GM12878 (cell line): ENCODE measurements around the gene OSBPL10. TPM values are rescaled to one million over a fixed set of nuclear protein-coding genes. Genes with fewer than 3 reads are reported as not detected.
A peak's percentile ranks its signal among the peaks of the same experiment; 100 is the strongest.

Source experiments
- CBFB ChIP-seq: IDR thresholded peaks from 2 replicates; pipeline ENCODE4 v1.6.1; 2016; ENCODE audit warnings: antibody characterized with exemption, low read depth
- CEBPZ ChIP-seq: fragments of 150-350 bp; IDR thresholded peaks from 2 replicates; pipeline ENCODE4 v1.6.1; 2016; ENCODE audit warnings: low read depth, low read length
- CTCF ChIP-seq, 3 experiments: IDR thresholded peaks in 2 of 3; conservative IDR thresholded peaks in 1 of 3; 2 replicates each; pipeline ENCODE4 v1.5.1; 2011; ENCODE audit warnings: low read depth in 3 of 3, low read length in 3 of 3, mild to moderate bottlenecking in 3 of 3, control low read depth in 2 of 3, moderate library complexity in 2 of 3, inconsistent platforms in 1 of 3, mixed read lengths in 1 of 3; ENCODE audit not compliant: control insufficient read depth in 2 of 3, insufficient read depth in 1 of 3; ENCODE audit errors: extremely low read depth in 1 of 3
- DPF2 ChIP-seq: fragments of 450-650 bp; IDR thresholded peaks from 2 replicates; pipeline ENCODE4 v1.6.1; 2017; ENCODE audit warnings: mild to moderate bottlenecking
- EED ChIP-seq: sonication (generic); IDR thresholded peaks from 2 replicates; pipeline ENCODE4 v1.6.1; 2016; ENCODE audit warnings: antibody characterized with exemption, low read depth
- EP300 ChIP-seq, 2 experiments: fragments of 150-350 bp in 1 of 2; IDR thresholded peaks; 2 replicates each; pipeline ENCODE4 v1.6.1; 2011 to 2012; ENCODE audit warnings: low read depth in 2 of 2, low read length in 2 of 2, borderline replicate concordance in 1 of 2, improper control_type of control experiment in 1 of 2, inconsistent platforms in 1 of 2; ENCODE audit not compliant: control insufficient read depth in 1 of 2
- ETV6 ChIP-seq, 2 experiments: fragments of 450-650 bp in 1 of 2; IDR thresholded peaks in 1 of 2; conservative IDR thresholded peaks in 1 of 2; 2 replicates each; pipeline ENCODE4 v1.6.1; 2014; ENCODE audit warnings: antibody characterized with exemption in 1 of 2, borderline replicate concordance in 1 of 2, low read depth in 1 of 2, mild to moderate bottlenecking in 1 of 2, moderate library complexity in 1 of 2
- HDAC2 ChIP-seq: fragments of 200-600 bp; sonication (generic); IDR thresholded peaks from 2 replicates; pipeline ENCODE4 v1.6.1; 2017
- HDAC6 ChIP-seq: fragments of 200-600 bp; sonication (generic); IDR thresholded peaks from one replicate; pipeline ENCODE4 v1.8.0; 2017; ENCODE audit warnings: antibody characterized with exemption; ENCODE audit not compliant: unreplicated experiment
- IKZF2 ChIP-seq, 2 experiments: fragments of 450-650 bp; IDR thresholded peaks; 2 replicates each; pipeline ENCODE4 v1.6.1; 2017; ENCODE audit warnings: mild to moderate bottlenecking in 2 of 2, moderate library complexity in 2 of 2
- IRF4 ChIP-seq: IDR thresholded peaks from 2 replicates; pipeline ENCODE4 v1.6.1; 2011; ENCODE audit warnings: low read depth, low read length
- JUNB ChIP-seq: IDR thresholded peaks from 2 replicates; pipeline ENCODE4 v1.6.1; 2016; ENCODE audit warnings: antibody characterized with exemption, mild to moderate bottlenecking
- NR2F1 ChIP-seq: fragments of 450-650 bp; conservative IDR thresholded peaks from 2 replicates; pipeline ENCODE4 v1.6.1; 2017; ENCODE audit warnings: mild to moderate bottlenecking
- PBX3 ChIP-seq: IDR thresholded peaks from 2 replicates; pipeline ENCODE4 v1.6.1; 2011; ENCODE audit warnings: mild to moderate bottlenecking, low read depth, low read length, moderate library complexity; ENCODE audit not compliant: insufficient replicate concordance
- SIX5 ChIP-seq: IDR thresholded peaks from 2 replicates; pipeline ENCODE4 v1.6.1; 2011; ENCODE audit warnings: mild to moderate bottlenecking, low read depth, low read length, moderate library complexity; ENCODE audit not compliant: severe bottlenecking
- TCF12 ChIP-seq: IDR thresholded peaks from 2 replicates; pipeline ENCODE4 v1.6.1; 2011; ENCODE audit warnings: low read depth, mild to moderate bottlenecking, low read length
- USF2 ChIP-seq: IDR thresholded peaks from 2 replicates; pipeline ENCODE4 v1.6.1; 2011; ENCODE audit warnings: low read depth, low read length, improper control_type of control experiment, borderline replicate concordance
- ZBTB4 ChIP-seq: fragments of 450-650 bp; formaldehyde crosslinking; IDR thresholded peaks from 2 replicates; pipeline ENCODE4 v1.4.0; 2022; ENCODE audit warnings: mild to moderate bottlenecking, moderate library complexity
- polyA plus RNA-seq, 11 experiments: library from polyadenylated mRNA; depleted of rRNA in 4 of 11; unstranded in 6 of 11; stranded (reverse) in 5 of 11; fragments of >200 nt; fragmentation: Nextera tagmentation in 4 of 11; fragmentation: Illumina TruSeq in 1 of 11; extraction: Ambion mirVana in 4 of 11; extraction: Trizol in 1 of 11; gene quantifications; 1 replicate in 1 of 11; 2 replicates in 10 of 11; pipeline versions ENCODE4 v1.2.1 to v1.2.3, GENCODE V29; 2011 to 2016; ENCODE audit warnings: inconsistent platforms in 2 of 11, missing spikeins in 2 of 11, low read depth in 1 of 11
- total RNA-seq, 4 experiments: library from RNA; depleted of rRNA in 3 of 4; stranded (reverse); fragments of >200 nt in 3 of 4; fragmentation: Illumina TruSeq in 1 of 4; extraction: Trizol in 1 of 4; gene quantifications; 2 replicates each; pipeline versions ENCODE4 v1.2.1 to v1.2.3, GENCODE V29; 2013 to 2021

The OSBPL10 gene
- total and polyA plus RNA-seq, 10 of the 15 experiments (the other 5 are each of a cell fraction or from before 2014, with no cell fraction given), result 0.03 to 0.25 (median 0.09) TPM; not detected in 5

- TF ChIP-seq ZBTB4 (CRISPR knock-in tag), result no peak
- TF ChIP-seq EED, result 0 out of 2 replicates have a peak, but pooled peaks have one; percentile 19
- no peak for TF ChIP-seq CTCF (IDR thresholded peaks at IDR 0.05 in 2 of 3, conservative IDR thresholded peaks at IDR 0.05 in 1 of 3; ENCODE audit: control insufficient read depth in 2 of 3, extremely low read depth in 1 of 3, insufficient read depth in 1 of 3, low read depth in 3 of 3, low read length in 3 of 3)
- TF ChIP-seq USF2, result no peak
- no peak for TF ChIP-seq HDAC2
- TF ChIP-seq HDAC6, result no peak
- no peak for TF ChIP-seq NR2F1
- 0 out of 2 replicates have a peak, but pooled peaks have one; percentile 25 for TF ChIP-seq DPF2
- no peak for TF ChIP-seq SIX5
- peak; percentile 73 for TF ChIP-seq JUNB
- no peak for TF ChIP-seq CBFB
- peak; percentile 21 to 66; a peak in 1 of 4 replicates for TF ChIP-seq EP300 (IDR thresholded peaks at IDR 0.05; ENCODE audit: borderline replicate concordance in 1 of 2, control insufficient read depth in 1 of 2, low read depth in 2 of 2, low read length in 2 of 2)
- TF ChIP-seq ETV6 (conservative IDR thresholded peaks at IDR 0.05 in 1 of 2, IDR thresholded peaks at IDR 0.05 in 1 of 2; ENCODE audit: borderline replicate concordance in 1 of 2, low read depth in 1 of 2), result peak in 1 of 2 experiments; percentile 70; a peak in 2 of 4 replicates
- peak; percentile 46; the same call in 1 of the 2 replicates for TF ChIP-seq IRF4
- no peak for TF ChIP-seq PBX3
- TF ChIP-seq IKZF2 (IDR thresholded peaks at IDR 0.05), result peak; percentile 42 to 47; a peak in 3 of 4 replicates
- TF ChIP-seq CEBPZ, result no peak
- TF ChIP-seq TCF12, result no peak
These were observed 1.9 kb downstream of the OSBPL10 start (continued) for GRCh38 chr3:31979001-31979697.
